Measurements from ENCODE around the gene UGT1A8. TPM values are rescaled to one million over a fixed set of nuclear protein-coding genes. Genes with fewer than 3 reads are reported as not detected.

UGT1A8 gene
- total and polyA plus RNA-seq, 9 donors, result not detected

GRCh38 chr2:233686928-233687327 is 69.5 kb downstream of the UGT1A8 start:
- H3K4me3 ChIP-seq, result no peak overlapping the region
- H3K9me3 ChIP-seq, result no peaks in the 10 kb centered on the region
- no peaks in the 10 kb centered on the region for H3K36me3 ChIP-seq
- H3K27ac ChIP-seq, result no peak overlapping the region
- intact Hi-C loops (cut with DNase I), result no loop called here
- H3K27me3 ChIP-seq, result no peaks in the 10 kb centered on the region
- DNase-seq, result no peak
- TF ChIP-seq POLR2A (IDR thresholded peaks at IDR 0.05), result no peak
- no peak for TF ChIP-seq CTCF (IDR thresholded peaks at IDR 0.05)
- TF ChIP-seq EP300 (IDR thresholded peaks at IDR 0.05), result no peak
- 77 to 92% (median 87%) methylated on average over 5 of the region's 5 CpGs for WGBS, 3 donors
- no peaks in the 10 kb centered on the region for H3K4me1 ChIP-seq (ENCODE audit: insufficient read depth)

- intact Hi-C loops (cut with DNase I), result no loop called here
- H3K27me3 ChIP-seq, result no peaks in the 10 kb centered on the region
- no peaks in the 10 kb centered on the region for H3K4me1 ChIP-seq (ENCODE audit: insufficient read depth)
- H3K9me3 ChIP-seq, result no peaks in the 10 kb centered on the region
- H3K36me3 ChIP-seq, result no peaks in the 10 kb centered on the region
- 68 to 78% (median 78%) methylated on average over 5 of the region's 5 CpGs for WGBS, 3 donors
- TF ChIP-seq EP300 (IDR thresholded peaks at IDR 0.05) (no peak), CTCF (IDR thresholded peaks at IDR 0.05) (no peak)
- no peak for DNase-seq
- no peak overlapping the region for H3K27ac ChIP-seq
- H3K4me3 ChIP-seq, result no peak overlapping the region
Observed at GRCh38 chr2:233688341-233688740, 70.9 kb downstream of the UGT1A8 start.

GRCh38 chr2:233689031-233689430 is 71.6 kb downstream of the UGT1A8 start:
- Histone ChIP-seq H3K27ac (no peak overlapping the region), H3K4me1 (ENCODE audit: insufficient read depth) (no peaks in the 10 kb centered on the region), H3K4me3 (no peak overlapping the region), H3K36me3 (no peaks in the 10 kb centered on the region), H3K9me3 (no peaks in the 10 kb centered on the region), H3K27me3 (no peaks in the 10 kb centered on the region)
- no peak for TF ChIP-seq CTCF (IDR thresholded peaks at IDR 0.05)
- TF ChIP-seq POLR2A (IDR thresholded peaks at IDR 0.05), result no peak
- no peak for TF ChIP-seq EP300 (IDR thresholded peaks at IDR 0.05)
- no peak for DNase-seq
- intact Hi-C loops (cut with DNase I), result no loop called here

GRCh38 chr2:233689501-233689900 is 72.1 kb downstream of the UGT1A8 start:
- WGBS, 3 donors, result 5 to 13% (median 8%) methylated on average over 3 of the region's 3 CpGs
- TF ChIP-seq CTCF (IDR thresholded peaks at IDR 0.05) (no peak), EP300 (IDR thresholded peaks at IDR 0.05) (no peak), POLR2A (IDR thresholded peaks at IDR 0.05) (no peak)
- H3K4me3 ChIP-seq, result no peak overlapping the region
- H3K9me3 ChIP-seq, result no peaks in the 10 kb centered on the region
- no peaks in the 10 kb centered on the region for H3K4me1 ChIP-seq (ENCODE audit: insufficient read depth)
- no peaks in the 10 kb centered on the region for H3K36me3 ChIP-seq
- H3K27ac ChIP-seq, result no peak overlapping the region
- intact Hi-C loops (cut with DNase I), result no loop called here
- DNase-seq, result no peak
- no peaks in the 10 kb centered on the region for H3K27me3 ChIP-seq

- H3K4me3 ChIP-seq, result no peak overlapping the region
- no peaks in the 10 kb centered on the region for H3K36me3 ChIP-seq
- H3K27ac ChIP-seq, result no peak overlapping the region
- WGBS, 3 donors, result 59 to 74% (median 73%) methylated on average over 4 of the region's 4 CpGs
- no peaks in the 10 kb centered on the region for H3K9me3 ChIP-seq
- intact Hi-C loops (cut with DNase I), result no loop called here
- DNase-seq, result no peak
- no peaks in the 10 kb centered on the region for H3K27me3 ChIP-seq
- no peaks in the 10 kb centered on the region for H3K4me1 ChIP-seq (ENCODE audit: insufficient read depth)
- TF ChIP-seq EP300 (IDR thresholded peaks at IDR 0.05) (no peak), POLR2A (IDR thresholded peaks at IDR 0.05) (no peak), CTCF (IDR thresholded peaks at IDR 0.05) (no peak)
Observed at GRCh38 chr2:233690444-233690843, 73.0 kb downstream of the UGT1A8 start.

All from ovary (tissue), 9 donors.